ENCODE data around the gene FNDC7. TPM values are rescaled to one million over a fixed set of nuclear protein-coding genes. Genes with fewer than 3 reads are reported as not detected.
"Not testable (repeated sequence)": the region's sequence is repeated elsewhere in the genome, so short reads cannot be mapped to it uniquely, and the experiment has no call there.

The FNDC7 gene
- total and polyA plus RNA-seq, 12 donors, result 0.03 to 0.71 (median 0.17) TPM; not detected in 6

GRCh38 chr1:108665771-108666170, 46.9 kb upstream of the FNDC7 start:
- H3K27me3 ChIP-seq, result no peaks in the 10 kb centered on the region
- no peak for TF ChIP-seq CTCF (IDR thresholded peaks at IDR 0.05)
- no peak for TF ChIP-seq POLR2A (IDR thresholded peaks at IDR 0.05)
- WGBS, 4 donors, result 54 to 69% (median 62%) methylated on average over 1 of the region's 1 CpG
- no peak overlapping the region for H3K4me3 ChIP-seq
- intact Hi-C loops (cut with DNase I), result no loop called here
- no peak overlapping the region for H3K27ac ChIP-seq
- peaks cover 0 to 9% of the 10 kb centered on the region in 2 donors for H3K4me1 ChIP-seq (replicated peaks in 1 of 2)
- DNase-seq, result no peak
- H3K9me3 ChIP-seq (replicated peaks in 1 of 3), result no peaks in the 10 kb centered on the region
- no peaks in the 10 kb centered on the region for H3K36me3 ChIP-seq (replicated peaks in 1 of 2)

GRCh38 chr1:108667422-108667821, 45.3 kb upstream of the FNDC7 start:
- H3K36me3 ChIP-seq (replicated peaks in 1 of 2); DNase-seq; H3K27me3 ChIP-seq; H3K9me3 ChIP-seq (replicated peaks in 1 of 3); H3K27ac ChIP-seq; intact Hi-C loops (cut with DNase I); H3K4me3 ChIP-seq; H3K4me1 ChIP-seq (replicated peaks in 1 of 2): not testable (repeated sequence)
- 89 to 97% (median 91%) methylated on average over 5 to 27 of the region's 28 CpGs for WGBS, 4 donors

- no peaks in the 10 kb centered on the region for H3K27me3 ChIP-seq
- intact Hi-C loops (cut with DNase I), result no loop called here
- no peak for DNase-seq
- H3K27ac ChIP-seq, result no peak overlapping the region
- TF ChIP-seq CTCF (IDR thresholded peaks at IDR 0.05) (no peak), POLR2A (IDR thresholded peaks at IDR 0.05) (no peak)
- H3K9me3 ChIP-seq (replicated peaks in 1 of 3), result no peaks in the 10 kb centered on the region
- no peaks in the 10 kb centered on the region for H3K4me1 ChIP-seq (replicated peaks in 1 of 2)
- H3K4me3 ChIP-seq, result no peak overlapping the region
- no peaks in the 10 kb centered on the region for H3K36me3 ChIP-seq (replicated peaks in 1 of 2)
These were observed 43.9 kb upstream of the FNDC7 start for GRCh38 chr1:108668777-108669176.

- WGBS, 4 donors, result 65 to 77% (median 71%) methylated on average over 7 of the region's 7 CpGs
- Histone ChIP-seq H3K27ac (no peak overlapping the region), H3K4me3 (no peak overlapping the region), H3K27me3 (no peaks in the 10 kb centered on the region), H3K9me3 (replicated peaks in 1 of 3) (no peaks in the 10 kb centered on the region), H3K4me1 (replicated peaks in 1 of 2) (no peaks in the 10 kb centered on the region), H3K36me3 (replicated peaks in 1 of 2) (no peaks in the 10 kb centered on the region)
- no peak for DNase-seq
- TF ChIP-seq CTCF (IDR thresholded peaks at IDR 0.05) (no peak), POLR2A (IDR thresholded peaks at IDR 0.05) (no peak)
- intact Hi-C loops (cut with DNase I), result no loop called here
These were observed 43.0 kb upstream of the FNDC7 start for GRCh38 chr1:108669679-108670078.

GRCh38 chr1:108670131-108670773, 42.5 kb upstream of the FNDC7 start:
- intact Hi-C loops (cut with DNase I), result no loop called here
- 74 to 84% (median 83%) methylated on average over 5 of the region's 5 CpGs for WGBS, 4 donors
- H3K9me3 ChIP-seq (replicated peaks in 1 of 3), result no peaks in the 10 kb centered on the region
- no peaks in the 10 kb centered on the region for H3K4me1 ChIP-seq (replicated peaks in 1 of 2)
- H3K36me3 ChIP-seq (replicated peaks in 1 of 2), result no peaks in the 10 kb centered on the region
- no peaks in the 10 kb centered on the region for H3K27me3 ChIP-seq
- no peak for TF ChIP-seq CTCF (IDR thresholded peaks at IDR 0.05)
- TF ChIP-seq POLR2A (IDR thresholded peaks at IDR 0.05), result no peak
- DNase-seq, result peak in 1 of 7 donors; percentile 16
- no peak overlapping the region for H3K4me3 ChIP-seq
- H3K27ac ChIP-seq, result no peak overlapping the region

Measured in adrenal gland (tissue), 12 donors.